Uterus (tissue), 2 donors: ENCODE results near the gene CKAP5.

ENCODE experiments used
- POLR2A ChIP-seq, 2 donors: fragments of 450-650 bp; IDR thresholded peaks; one replicate each; pipeline ENCODE4 v1.6.1; 2016; ENCODE audit warnings: antibody characterized with exemption in 2 of 2, mild to moderate bottlenecking in 1 of 2, moderate library complexity in 1 of 2
- TF ChIP-seq, protein P1 (sequence below), 4 experiments: fragments of 200-600 bp in 2 of 4; fragments of 450-650 bp in 2 of 4; sonication (generic) in 2 of 4; IDR thresholded peaks; one replicate each; pipeline ENCODE4 v1.5.1; 2016 to 2019; ENCODE audit warnings: antibody characterized with exemption in 4 of 4, mild to moderate bottlenecking in 2 of 4, moderate library complexity in 1 of 4

DNA sequence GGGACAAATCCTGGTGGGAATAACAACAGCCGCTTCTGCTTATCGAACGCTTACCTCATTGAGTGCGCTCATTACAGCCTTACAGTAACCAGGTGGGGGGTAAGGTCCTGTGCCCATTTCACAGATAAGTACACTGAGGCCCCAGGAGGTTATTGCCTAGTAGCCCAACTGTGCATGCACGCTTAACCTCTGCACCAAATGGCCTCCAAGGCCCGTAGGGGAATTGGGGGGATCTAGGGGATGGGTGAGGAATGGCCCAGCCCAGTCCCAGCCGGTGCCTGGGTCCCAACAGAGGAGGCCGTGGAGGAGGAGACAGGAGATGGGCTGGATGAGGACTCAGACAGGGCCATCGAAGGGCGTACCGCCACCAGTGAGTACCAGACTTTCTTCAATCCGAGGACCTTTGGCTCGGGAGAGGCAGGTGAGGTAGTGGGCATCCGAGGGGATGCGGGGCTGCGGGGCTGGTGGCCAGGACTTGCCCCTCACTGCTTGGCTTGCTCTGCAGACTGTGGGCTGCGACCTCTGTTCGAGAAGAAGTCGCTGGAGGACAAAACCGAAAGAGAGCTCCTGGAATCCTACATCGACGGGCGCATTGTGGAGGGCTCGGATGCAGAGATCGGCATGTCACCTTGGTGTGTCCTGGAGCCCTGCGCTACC is 119.7 kb downstream of the CKAP5 start:
- TF ChIP-seq, protein P1, sequence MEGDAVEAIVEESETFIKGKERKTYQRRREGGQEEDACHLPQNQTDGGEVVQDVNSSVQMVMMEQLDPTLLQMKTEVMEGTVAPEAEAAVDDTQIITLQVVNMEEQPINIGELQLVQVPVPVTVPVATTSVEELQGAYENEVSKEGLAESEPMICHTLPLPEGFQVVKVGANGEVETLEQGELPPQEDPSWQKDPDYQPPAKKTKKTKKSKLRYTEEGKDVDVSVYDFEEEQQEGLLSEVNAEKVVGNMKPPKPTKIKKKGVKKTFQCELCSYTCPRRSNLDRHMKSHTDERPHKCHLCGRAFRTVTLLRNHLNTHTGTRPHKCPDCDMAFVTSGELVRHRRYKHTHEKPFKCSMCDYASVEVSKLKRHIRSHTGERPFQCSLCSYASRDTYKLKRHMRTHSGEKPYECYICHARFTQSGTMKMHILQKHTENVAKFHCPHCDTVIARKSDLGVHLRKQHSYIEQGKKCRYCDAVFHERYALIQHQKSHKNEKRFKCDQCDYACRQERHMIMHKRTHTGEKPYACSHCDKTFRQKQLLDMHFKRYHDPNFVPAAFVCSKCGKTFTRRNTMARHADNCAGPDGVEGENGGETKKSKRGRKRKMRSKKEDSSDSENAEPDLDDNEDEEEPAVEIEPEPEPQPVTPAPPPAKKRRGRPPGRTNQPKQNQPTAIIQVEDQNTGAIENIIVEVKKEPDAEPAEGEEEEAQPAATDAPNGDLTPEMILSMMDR (IDR thresholded peaks at IDR 0.05): no peak
- TF ChIP-seq POLR2A (IDR thresholded peaks at IDR 0.05): no peak
